Liver (tissue), 9 donors: ENCODE results near the gene HPCAL1. TPM values are rescaled to one million over a fixed set of nuclear protein-coding genes. Genes with fewer than 3 reads are reported as not detected.

Experiments
- DNase-seq: peaks from one replicate; pipeline ENCODE4 v3.0.0-alpha.2; 2017; ENCODE audit warnings: low spot score
- H3K27ac ChIP-seq, 2 donors: one replicate each; pipeline ENCODE4 v1.7.0; 2013; ENCODE audit warnings: inconsistent platforms in 2 of 2, low read length in 2 of 2, control low read depth in 1 of 2, low read depth in 1 of 2, mild to moderate bottlenecking in 1 of 2
- H3K27me3 ChIP-seq, 4 donors: one replicate each; pipeline versions ENCODE4 v1.6.1 to v1.7.0; 2013; ENCODE audit warnings: low read length in 3 of 4, inconsistent platforms in 1 of 4, mild to moderate bottlenecking in 1 of 4, moderate library complexity in 1 of 4; ENCODE audit not compliant: control insufficient read depth in 4 of 4, insufficient read depth in 4 of 4
- H3K36me3 ChIP-seq, 4 donors: one replicate each; pipeline versions ENCODE4 v1.6.1 to v1.7.0; 2013; ENCODE audit warnings: low read length in 3 of 4, mild to moderate bottlenecking in 3 of 4, low read depth in 1 of 4, moderate library complexity in 1 of 4; ENCODE audit not compliant: control insufficient read depth in 4 of 4, insufficient read depth in 3 of 4
- H3K4me1 ChIP-seq, 4 donors: one replicate each; pipeline versions ENCODE4 v1.6.1 to v1.7.0; 2013; ENCODE audit warnings: low read length in 3 of 4, mild to moderate bottlenecking in 3 of 4, moderate library complexity in 1 of 4; ENCODE audit not compliant: control insufficient read depth in 4 of 4, insufficient read depth in 4 of 4
- H3K4me3 ChIP-seq, 3 donors: one replicate each; pipeline versions ENCODE4 v1.6.1 to v1.7.0; 2013; ENCODE audit warnings: low read length in 3 of 3, control low read depth in 1 of 3, low read depth in 1 of 3, mild to moderate bottlenecking in 1 of 3
- H3K9ac ChIP-seq, 2 donors: one replicate each; pipeline ENCODE4 v1.7.0; 2013; ENCODE audit warnings: low read length in 2 of 2, mild to moderate bottlenecking in 2 of 2, moderate library complexity in 2 of 2, control low read depth in 1 of 2, low read depth in 1 of 2
- H3K9me3 ChIP-seq, 4 donors: one replicate each; pipeline versions ENCODE4 v1.6.1 to v1.7.0; 2013; ENCODE audit warnings: low read length in 3 of 4; ENCODE audit not compliant: control insufficient read depth in 4 of 4
- ATF3 ChIP-seq: IDR thresholded peaks from 2 replicates; pipeline ENCODE4 v1.6.1; 2016; ENCODE audit warnings: antibody characterized with exemption
- EGR1 ChIP-seq, 2 donors: IDR thresholded peaks; 2 replicates each; pipeline ENCODE4 v1.6.1; 2016 to 2018; ENCODE audit warnings: antibody characterized with exemption in 2 of 2, low read depth in 2 of 2
- FOXA1 ChIP-seq: IDR thresholded peaks from 2 replicates; pipeline ENCODE4 v1.6.1; 2016; ENCODE audit warnings: antibody characterized with exemption
- FOXA2 ChIP-seq: IDR thresholded peaks from 2 replicates; pipeline ENCODE4 v1.6.1; 2016; ENCODE audit warnings: antibody characterized with exemption
- GABPA ChIP-seq, 2 donors: IDR thresholded peaks in 1 of 2; conservative IDR thresholded peaks in 1 of 2; 2 replicates each; pipeline ENCODE4 v1.6.1; 2016; ENCODE audit warnings: antibody characterized with exemption in 2 of 2, mild to moderate bottlenecking in 1 of 2, moderate library complexity in 1 of 2
- HNF4A ChIP-seq, 2 donors: conservative IDR thresholded peaks; 2 replicates each; pipeline ENCODE4 v1.6.1; 2016; ENCODE audit warnings: antibody characterized with exemption in 2 of 2, mild to moderate bottlenecking in 2 of 2
- HNF4G ChIP-seq: IDR thresholded peaks from 2 replicates; pipeline ENCODE4 v1.6.1; 2016; ENCODE audit warnings: antibody characterized with exemption
- JUND ChIP-seq, 2 donors: IDR thresholded peaks; 2 replicates each; pipeline ENCODE4 v1.6.1; 2016; ENCODE audit warnings: antibody characterized with exemption in 2 of 2
- MAX ChIP-seq: IDR thresholded peaks from 2 replicates; pipeline ENCODE4 v1.6.1; 2016; ENCODE audit warnings: antibody characterized with exemption
- NR2F2 ChIP-seq: IDR thresholded peaks from 2 replicates; pipeline ENCODE4 v1.6.1; 2016; ENCODE audit warnings: antibody characterized with exemption
- RAD21 ChIP-seq, 2 donors: IDR thresholded peaks; 2 replicates each; pipeline ENCODE4 v1.6.1; 2016; ENCODE audit warnings: antibody characterized with exemption in 2 of 2, mild to moderate bottlenecking in 2 of 2
- REST ChIP-seq: IDR thresholded peaks from 2 replicates; pipeline ENCODE4 v1.6.1; 2016; ENCODE audit warnings: antibody characterized with exemption, mild to moderate bottlenecking
- RXRA ChIP-seq, 2 donors: IDR thresholded peaks; 2 replicates each; pipeline ENCODE4 v1.6.1; 2017 to 2018; ENCODE audit warnings: antibody characterized with exemption in 2 of 2, mild to moderate bottlenecking in 1 of 2
- SP1 ChIP-seq: IDR thresholded peaks from 2 replicates; pipeline ENCODE4 v1.6.1; 2018; ENCODE audit warnings: antibody characterized with exemption, mild to moderate bottlenecking
- TAF1 ChIP-seq: conservative IDR thresholded peaks from 2 replicates; pipeline ENCODE4 v1.6.1; 2016; ENCODE audit warnings: antibody characterized with exemption, mild to moderate bottlenecking
- YY1 ChIP-seq: IDR thresholded peaks from 2 replicates; pipeline ENCODE4 v1.6.1; 2016; ENCODE audit warnings: antibody characterized with exemption, mild to moderate bottlenecking
- ZBTB33 ChIP-seq: IDR thresholded peaks from 2 replicates; pipeline ENCODE4 v1.6.1; 2016; ENCODE audit warnings: antibody characterized with exemption
- WGBS: extraction: QIAGEN DNeasy Blood & Tissue Kit; methylation state at CpG from one replicate; pipeline ENCODE4 v1.1.7; 2013; 5-methylcytosine and 5-hydroxymethylcytosine counted together
- polyA plus RNA-seq, 2 donors: library from polyadenylated mRNA; stranded (reverse) in 1 of 2; unstranded in 1 of 2; fragments of 200-250 nt in 1 of 2; fragments of >200 nt in 1 of 2; fragmentation: Nextera tagmentation in 1 of 2; extraction: Ambion mirVana in 1 of 2; gene quantifications; one replicate each; pipeline versions ENCODE4 v1.2.1 to v1.2.3, GENCODE V29; 2013 to 2015
- total RNA-seq, 2 donors: library from RNA; depleted of rRNA; stranded (reverse); fragments of >200 nt; gene quantifications; one replicate each; pipeline ENCODE4 v1.2.3, GENCODE V29; 2014
- TF ChIP-seq, protein P1 (sequence below): fragments of 150-350 bp; IDR thresholded peaks from 2 replicates; pipeline ENCODE4 v1.5.1; 2017; ENCODE audit warnings: improper control_type of control experiment, low read depth, low read length; ENCODE audit not compliant: missing input control
- donor health status: healthy.
- donor health status: healthy.
- donor health status: healthy.
- donor health status: healthy.
- donor health status: healthy.

Gene HPCAL1
- total and polyA plus RNA-seq, 4 donors, result 17.3 to 27.9 (median 22.9) TPM

GRCh38 chr2:10428355-10428754 is 125.7 kb downstream of the HPCAL1 start:
- no peaks in the 10 kb centered on the region for H3K9me3 ChIP-seq
- peaks cover 9 to 34% (median 12%) of the 10 kb centered on the region in 4 donors for H3K36me3 ChIP-seq
- 96% methylated on average over 8 of the region's 8 CpGs for WGBS
- peaks cover 0 to 3% (median 0%) of the 10 kb centered on the region in 4 donors for H3K4me1 ChIP-seq
- H3K4me3 ChIP-seq, result no peak overlapping the region
- TF ChIP-seq TAF1 (no peak), YY1 (no peak), NR2F2 (no peak), GABPA (IDR thresholded peaks at IDR 0.05 in 1 of 2, conservative IDR thresholded peaks at IDR 0.05 in 1 of 2) (no peak), REST (no peak), HNF4A (conservative IDR thresholded peaks at IDR 0.05) (no peak), FOXA2 (no peak), FOXA1 (no peak), RXRA (IDR thresholded peaks at IDR 0.05) (no peak), EGR1 (IDR thresholded peaks at IDR 0.05; ENCODE audit: low read depth in 2 of 2) (no peak), HNF4G (no peak), SP1 (no peak), ZBTB33 (no peak), MAX (no peak), RAD21 (IDR thresholded peaks at IDR 0.05) (no peak), JUND (IDR thresholded peaks at IDR 0.05) (no peak), ATF3 (no peak)
- TF ChIP-seq, protein P1, sequence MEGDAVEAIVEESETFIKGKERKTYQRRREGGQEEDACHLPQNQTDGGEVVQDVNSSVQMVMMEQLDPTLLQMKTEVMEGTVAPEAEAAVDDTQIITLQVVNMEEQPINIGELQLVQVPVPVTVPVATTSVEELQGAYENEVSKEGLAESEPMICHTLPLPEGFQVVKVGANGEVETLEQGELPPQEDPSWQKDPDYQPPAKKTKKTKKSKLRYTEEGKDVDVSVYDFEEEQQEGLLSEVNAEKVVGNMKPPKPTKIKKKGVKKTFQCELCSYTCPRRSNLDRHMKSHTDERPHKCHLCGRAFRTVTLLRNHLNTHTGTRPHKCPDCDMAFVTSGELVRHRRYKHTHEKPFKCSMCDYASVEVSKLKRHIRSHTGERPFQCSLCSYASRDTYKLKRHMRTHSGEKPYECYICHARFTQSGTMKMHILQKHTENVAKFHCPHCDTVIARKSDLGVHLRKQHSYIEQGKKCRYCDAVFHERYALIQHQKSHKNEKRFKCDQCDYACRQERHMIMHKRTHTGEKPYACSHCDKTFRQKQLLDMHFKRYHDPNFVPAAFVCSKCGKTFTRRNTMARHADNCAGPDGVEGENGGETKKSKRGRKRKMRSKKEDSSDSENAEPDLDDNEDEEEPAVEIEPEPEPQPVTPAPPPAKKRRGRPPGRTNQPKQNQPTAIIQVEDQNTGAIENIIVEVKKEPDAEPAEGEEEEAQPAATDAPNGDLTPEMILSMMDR, result no peak
- no peak overlapping the region for H3K27ac ChIP-seq
- no peak for DNase-seq
- no peaks in the 10 kb centered on the region for H3K27me3 ChIP-seq
- no peak overlapping the region for H3K9ac ChIP-seq
